ENCODE data around the gene TACC3.

GRCh38 chr4:1767061-1767769, 45.9 kb downstream of the TACC3 start:
- TF ChIP-seq POLR2A (IDR thresholded peaks at IDR 0.05) = no peak
- no peak for TF ChIP-seq CTCF (IDR thresholded peaks at IDR 0.05)

Measured in Peyer's patch (tissue), 4 donors.